PC-9 (cell line): ENCODE results near the gene PREPL.

Experiments used
- EZH2 ChIP-seq: fragments of 200-600 bp; sonication (generic); IDR thresholded peaks from 2 replicates; pipeline ENCODE4 v1.8.0; 2017; ENCODE audit warnings: antibody characterized with exemption, low read depth
- TF ChIP-seq, protein P1 (sequence below): fragments of 200-600 bp; sonication (generic); conservative IDR thresholded peaks from 2 replicates; pipeline ENCODE4 v1.6.1; 2017; ENCODE audit warnings: mixed run types, antibody characterized with exemption, mild to moderate bottlenecking, moderate library complexity

GRCh38 chr2:44371445-44371844, 10.2 kb upstream of the PREPL start:
- TF ChIP-seq, protein P1, sequence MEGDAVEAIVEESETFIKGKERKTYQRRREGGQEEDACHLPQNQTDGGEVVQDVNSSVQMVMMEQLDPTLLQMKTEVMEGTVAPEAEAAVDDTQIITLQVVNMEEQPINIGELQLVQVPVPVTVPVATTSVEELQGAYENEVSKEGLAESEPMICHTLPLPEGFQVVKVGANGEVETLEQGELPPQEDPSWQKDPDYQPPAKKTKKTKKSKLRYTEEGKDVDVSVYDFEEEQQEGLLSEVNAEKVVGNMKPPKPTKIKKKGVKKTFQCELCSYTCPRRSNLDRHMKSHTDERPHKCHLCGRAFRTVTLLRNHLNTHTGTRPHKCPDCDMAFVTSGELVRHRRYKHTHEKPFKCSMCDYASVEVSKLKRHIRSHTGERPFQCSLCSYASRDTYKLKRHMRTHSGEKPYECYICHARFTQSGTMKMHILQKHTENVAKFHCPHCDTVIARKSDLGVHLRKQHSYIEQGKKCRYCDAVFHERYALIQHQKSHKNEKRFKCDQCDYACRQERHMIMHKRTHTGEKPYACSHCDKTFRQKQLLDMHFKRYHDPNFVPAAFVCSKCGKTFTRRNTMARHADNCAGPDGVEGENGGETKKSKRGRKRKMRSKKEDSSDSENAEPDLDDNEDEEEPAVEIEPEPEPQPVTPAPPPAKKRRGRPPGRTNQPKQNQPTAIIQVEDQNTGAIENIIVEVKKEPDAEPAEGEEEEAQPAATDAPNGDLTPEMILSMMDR: no peak
- TF ChIP-seq EZH2: no peak
